Kasumi-1 (cell line): ENCODE data around the gene WNT9B.
A peak's percentile ranks its signal among the peaks of the same experiment; 100 is the strongest.

Source experiments
- DNase-seq, 2 experiments: peaks; one replicate each; lab custom pipeline; 2025; lab: John Stamatoyannopoulos, UW

The WNT9B gene

DNA sequence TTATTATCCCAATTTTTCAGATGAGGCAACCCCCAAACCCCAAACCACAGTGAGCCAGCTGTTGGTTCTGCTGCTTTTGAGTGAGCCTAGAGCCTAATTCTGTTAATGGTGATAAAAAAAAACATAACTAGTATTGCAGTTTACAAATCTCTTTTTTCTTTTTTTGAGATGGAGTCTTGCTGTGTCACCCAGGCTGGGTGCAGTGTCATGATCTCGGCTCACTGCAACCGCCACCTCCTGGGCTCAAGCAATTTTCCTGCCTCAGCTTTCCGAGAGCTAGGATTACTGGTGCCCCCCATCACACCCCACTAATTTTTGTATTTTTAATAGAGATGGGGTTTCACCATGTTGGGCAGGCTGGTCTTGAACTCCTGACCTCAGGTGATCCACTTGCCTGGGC, 3.1 kb downstream of the WNT9B start:
- no peak for DNase-seq

DNA sequence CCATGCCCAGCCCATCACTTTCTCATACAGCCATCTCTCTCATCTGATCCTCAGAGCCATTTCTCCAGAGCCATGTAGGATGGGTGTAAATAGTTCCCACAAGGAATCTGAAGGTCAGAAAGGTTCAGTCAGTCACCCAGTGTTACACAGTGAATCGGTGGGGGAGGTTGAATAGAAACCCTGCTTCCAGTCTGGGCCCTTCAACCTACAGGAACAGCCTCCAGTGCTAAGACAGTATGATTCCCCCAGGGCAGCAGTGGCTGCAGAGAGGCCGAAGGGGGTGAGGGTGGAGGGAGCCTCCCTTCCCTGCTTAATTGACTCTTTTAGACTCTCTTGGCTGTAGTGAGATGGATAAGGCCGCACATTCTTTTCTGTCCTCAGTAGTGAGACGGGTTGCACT, 3.6 kb downstream of the WNT9B start:
- no peak for DNase-seq

DNA sequence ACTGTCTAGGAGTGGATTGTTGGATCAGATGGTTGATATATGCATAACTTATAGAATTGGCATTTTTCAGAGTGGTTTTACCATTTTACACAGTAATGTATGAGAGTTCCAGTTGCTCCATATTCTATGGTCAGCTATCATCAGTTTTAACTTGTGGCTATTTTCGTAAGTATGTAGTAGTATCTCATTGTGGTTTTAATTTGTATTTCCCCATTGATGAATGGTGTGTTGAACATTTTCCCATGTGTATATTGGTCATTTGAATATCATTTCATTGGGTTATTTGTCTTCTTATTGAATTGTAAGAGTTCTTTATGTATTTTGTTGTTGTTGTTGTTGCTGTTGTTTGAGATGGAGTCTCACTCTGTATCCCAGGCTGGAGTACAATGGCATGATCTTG, 6.2 kb downstream of the WNT9B start:
- DNase-seq, result no peak

DNA sequence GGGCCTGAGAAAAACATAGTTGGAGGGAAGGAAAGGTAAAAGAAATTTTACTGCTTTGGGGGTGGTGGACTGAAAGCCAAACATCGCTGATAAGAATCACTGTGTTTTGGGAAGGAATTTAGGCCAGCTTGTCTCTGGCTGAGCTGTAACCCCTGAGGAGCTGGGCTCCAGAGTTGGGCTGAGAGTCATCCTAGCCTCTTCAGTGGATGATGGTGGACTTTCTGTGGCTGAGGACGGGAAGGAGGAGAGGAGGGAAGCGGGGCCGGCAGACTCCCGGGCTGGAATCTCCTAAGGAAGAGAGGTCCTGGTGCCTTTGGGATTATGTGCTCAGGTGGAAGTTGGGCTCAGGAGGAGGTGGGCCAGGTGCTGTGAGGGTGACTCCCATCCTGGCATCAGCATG, 8.6 kb downstream of the WNT9B start:
- DNase-seq, result no peak

DNA sequence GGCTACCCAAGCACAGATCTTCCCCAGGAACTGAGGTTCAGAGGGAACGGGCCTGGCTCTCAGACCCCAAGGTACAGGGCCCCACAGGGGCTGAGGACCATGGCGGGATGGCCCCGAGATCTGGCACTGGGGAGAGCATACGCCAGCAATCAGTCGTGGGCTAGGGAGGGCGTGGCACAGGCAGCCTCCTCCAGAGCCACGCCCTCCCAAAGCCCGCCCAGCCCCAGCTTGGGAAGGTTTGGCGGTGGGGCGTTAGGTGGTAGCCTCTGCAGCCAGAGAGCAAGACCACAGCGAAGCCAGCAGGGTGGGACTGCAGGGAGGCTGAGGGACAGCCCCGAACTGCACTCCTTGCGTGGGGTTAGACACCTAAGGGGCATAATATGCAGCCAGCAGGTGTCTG, 11.6 kb downstream of the WNT9B start:
- DNase-seq, result no peak

DNA sequence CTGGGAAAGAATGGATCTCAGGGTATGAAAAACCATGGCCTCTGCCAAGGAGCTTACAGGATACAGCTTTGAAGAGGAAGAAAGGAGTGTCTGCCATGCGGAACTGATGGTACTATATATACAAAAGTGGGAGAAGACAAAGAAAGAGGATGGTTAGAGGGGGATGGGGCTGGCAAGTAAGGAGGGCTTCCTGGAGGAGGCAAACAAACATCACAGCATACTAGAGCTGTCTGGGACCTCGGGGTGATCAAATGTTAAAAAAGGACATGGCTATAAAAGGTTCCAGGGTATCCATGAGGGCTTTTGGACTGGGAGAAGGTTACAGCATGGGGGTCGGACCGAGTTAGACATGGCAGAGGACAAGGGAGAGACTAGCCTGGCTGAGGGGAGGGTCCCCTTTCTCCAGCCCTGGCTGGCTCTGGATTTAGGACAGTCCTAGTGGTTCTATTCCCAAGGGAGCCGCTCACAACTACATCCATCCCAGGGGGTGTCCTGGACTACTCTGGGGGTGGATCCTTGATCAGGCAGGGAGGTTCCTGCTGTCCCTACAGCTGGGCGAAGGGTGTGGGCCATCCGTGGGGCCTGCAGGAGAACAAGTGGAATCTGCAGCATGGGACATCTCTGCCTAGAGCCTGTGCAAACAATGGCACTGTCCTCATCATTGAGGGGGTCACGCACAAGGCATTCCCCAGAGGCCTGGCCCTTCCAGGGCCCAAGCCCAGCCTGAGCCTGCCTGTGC, 12.2 kb downstream of the WNT9B start:
- no peak for DNase-seq

DNA sequence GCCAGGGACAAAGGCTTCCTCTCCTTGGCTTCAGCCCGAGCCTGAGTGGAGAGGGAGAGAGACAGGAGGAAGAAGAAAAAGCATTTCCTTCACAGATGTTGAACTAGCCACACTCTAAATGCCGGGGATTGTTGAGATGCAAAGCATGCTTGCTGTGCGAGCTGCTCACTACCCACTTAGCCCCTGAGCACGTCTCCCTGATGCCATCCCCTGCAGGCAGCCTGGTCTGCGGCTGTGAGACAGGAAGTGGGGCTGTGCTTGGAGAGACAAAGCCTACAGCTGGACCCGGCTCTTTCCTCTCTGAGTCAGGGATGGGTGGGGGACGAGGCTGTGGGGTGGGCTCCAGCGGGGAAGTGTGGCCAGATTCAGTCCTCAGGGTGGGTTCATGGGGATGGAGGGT, 13.7 kb downstream of the WNT9B start:
- peak; percentile 83 for DNase-seq

DNA sequence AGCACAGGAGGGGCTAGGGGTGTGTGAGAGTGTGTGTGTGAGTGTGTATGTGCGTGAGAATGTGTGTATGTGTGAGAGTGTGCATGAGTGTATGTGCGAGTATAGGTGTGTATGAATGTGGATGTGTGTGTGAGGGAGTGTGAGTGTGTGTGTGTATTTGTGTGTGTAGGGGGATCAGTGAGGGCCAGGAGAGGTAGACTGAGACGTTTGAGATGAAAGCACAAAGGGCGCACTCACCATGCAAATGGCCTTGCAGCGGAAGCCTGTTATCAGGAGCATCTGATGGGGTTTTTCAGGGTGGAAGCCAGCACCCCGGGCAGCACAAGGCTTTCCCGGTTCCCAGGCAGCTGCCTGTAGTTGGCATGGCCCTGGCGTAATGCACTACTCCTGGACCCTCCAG, 14.9 kb downstream of the WNT9B start:
- no peak for DNase-seq

DNA sequence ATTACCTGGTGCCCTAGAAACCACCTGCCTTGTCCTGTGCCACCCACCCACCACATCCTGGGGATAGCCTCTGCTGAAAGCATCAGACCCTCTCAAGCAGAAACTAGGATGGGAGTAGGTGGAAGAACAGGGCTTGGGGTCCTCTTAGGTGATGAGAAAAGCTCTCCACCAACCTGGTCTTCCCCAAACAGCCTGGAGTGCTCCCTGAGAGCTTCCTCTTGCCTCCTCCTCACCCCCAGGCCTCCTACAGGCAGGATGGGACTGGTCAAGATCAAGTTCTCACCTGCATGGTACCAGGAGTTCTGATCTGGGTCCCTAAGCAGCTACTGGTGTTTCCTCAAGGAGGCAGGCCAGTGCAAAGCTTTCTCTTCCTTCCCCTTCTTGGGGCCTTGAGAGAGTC, 15.4 kb downstream of the WNT9B start:
- DNase-seq, result no peak

DNA sequence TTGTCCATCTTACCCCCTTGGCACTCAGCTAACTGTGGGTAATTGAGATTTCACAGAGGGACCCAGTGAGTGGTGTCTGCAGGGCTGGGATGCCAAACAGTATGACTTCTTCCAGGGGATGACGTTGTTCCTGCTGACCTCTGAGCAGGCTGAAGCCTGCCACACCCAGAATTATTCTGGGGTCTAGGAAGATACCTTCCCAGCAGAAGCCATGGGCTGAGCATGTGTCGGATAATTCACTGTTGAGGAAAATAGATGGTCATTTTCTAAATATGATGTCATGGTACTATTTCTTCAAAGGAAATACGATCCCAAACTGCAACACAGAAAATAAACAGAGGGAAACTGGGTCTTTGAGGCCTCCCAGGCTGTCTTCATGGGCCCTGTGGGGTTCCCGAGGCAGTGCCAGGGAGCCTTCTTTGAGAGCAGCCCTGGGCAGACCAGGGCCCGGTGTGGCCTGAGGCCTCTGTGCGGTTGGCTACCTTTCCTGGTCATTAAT, 17.4 kb downstream of the WNT9B start:
- DNase-seq, result no peak

DNA sequence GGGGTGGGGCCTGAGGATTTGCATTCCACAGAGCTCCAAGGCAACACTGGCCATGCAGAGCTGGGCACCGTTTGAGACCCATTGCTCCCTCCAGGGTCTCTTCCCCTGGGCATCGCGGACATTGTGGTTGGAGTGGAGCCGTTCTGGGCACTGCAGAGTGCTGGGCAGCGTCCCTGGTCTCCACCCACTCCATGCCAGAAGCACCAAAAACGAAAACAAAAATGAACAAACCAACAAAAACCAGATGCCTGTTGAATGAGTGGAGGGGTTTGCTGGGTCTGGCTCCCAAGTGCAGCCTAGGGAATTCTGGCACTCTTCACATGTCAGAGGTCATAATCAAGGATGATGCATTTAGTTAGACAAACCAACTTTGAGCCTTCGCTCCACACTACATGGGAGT, 17.9 kb downstream of the WNT9B start:
- DNase-seq, result no peak

DNA sequence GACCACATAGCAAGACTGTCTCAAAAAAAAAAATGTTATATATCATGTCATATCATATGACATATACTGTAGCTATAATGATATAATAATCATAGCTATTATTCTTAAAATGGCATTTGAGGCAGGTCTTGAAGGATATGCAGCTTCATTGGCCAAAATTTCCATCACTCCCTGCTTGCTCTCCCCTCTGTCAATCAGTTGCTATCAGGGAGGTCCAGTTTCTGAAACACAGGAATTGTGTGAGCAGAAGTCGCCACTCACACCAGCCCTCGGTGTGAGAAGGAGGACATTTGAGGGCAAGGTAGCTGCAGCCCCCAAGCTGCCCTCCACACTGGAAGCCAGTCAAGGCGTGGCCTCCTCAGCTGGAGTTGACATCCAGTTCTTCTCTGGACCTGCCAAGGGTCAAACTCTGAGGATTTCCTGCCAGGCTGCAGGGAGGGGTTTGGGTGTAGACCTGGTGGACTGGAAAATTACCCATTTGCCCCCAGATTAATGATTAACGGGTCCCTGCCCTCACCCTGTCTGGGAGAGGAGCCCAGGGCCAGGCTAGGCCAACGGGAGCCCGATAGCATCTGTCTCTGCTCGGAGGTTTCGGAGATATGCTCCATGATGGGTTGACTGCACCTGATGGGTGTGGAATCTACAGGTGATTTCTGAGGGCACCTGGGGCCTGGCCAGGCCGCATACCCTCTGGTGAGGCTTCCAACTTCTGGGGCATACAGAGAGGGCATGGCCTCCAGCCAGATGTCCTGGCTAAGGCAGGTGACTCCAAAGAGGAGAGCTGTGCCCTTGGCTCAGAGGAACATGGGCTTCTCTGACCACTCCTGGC, 18.8 kb downstream of the WNT9B start:
- no peak for DNase-seq

DNA sequence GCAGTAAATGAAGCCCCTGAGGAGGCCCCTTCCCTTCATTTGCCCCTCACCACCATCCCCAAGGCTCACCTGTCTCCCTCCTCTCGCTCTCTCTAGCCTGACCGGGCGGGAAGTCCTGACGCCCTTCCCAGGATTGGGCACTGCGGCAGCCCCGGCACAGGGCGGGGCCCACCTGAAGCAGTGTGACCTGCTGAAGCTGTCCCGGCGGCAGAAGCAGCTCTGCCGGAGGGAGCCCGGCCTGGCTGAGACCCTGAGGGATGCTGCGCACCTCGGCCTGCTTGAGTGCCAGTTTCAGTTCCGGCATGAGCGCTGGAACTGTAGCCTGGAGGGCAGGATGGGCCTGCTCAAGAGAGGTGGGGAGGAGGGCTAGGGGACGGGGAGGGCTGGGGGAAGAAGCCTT, 21.0 kb downstream of the WNT9B start:
- DNase-seq, result no peak

DNA sequence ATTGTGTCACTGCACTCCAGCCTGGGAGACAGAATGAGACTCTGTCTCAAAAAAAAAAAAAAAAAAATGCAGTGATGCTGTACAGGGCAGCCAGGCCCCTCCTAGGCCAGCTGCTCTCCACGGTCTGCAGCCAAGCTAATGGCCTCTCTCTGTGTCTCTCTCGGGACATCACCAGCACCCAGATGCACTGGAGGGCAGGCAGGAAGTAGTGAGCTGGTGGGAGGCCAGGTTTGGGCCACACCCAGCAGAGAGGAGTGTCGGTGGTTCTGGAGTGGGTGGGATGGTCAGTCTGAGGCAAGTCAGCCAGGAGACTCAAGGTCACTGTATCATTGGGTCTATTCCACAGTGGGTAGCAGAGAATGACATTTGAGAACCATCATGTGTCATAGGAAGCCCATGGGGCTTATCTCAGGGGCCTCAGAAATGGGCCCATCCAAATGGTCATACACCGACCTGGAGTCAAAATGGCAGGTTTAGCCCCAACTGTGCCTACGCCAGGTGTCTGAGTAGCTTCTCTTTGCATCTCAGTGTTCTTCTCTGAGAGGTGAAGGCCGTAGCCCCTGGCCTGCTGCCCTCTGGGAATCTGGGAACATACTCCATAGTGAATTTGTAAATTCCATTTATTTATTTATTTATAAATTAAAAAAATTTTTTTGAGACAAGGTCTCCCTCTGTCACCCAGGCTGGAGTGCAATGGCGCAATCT, 22.7 kb downstream of the WNT9B start:
- no peak for DNase-seq

DNA sequence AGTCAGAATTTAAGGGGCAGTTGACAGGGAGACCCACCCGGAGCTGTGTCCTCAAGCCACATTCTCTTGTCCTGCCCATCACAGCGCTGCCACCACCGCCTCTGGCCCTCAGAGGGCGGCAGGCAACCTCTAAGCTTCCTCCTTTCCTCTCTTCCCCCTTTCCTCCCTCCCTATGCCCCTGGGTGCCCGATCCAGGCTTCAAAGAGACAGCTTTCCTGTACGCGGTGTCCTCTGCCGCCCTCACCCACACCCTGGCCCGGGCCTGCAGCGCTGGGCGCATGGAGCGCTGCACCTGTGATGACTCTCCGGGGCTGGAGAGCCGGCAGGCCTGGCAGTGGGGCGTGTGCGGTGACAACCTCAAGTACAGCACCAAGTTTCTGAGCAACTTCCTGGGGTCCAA, 23.5 kb downstream of the WNT9B start:
- DNase-seq, result no peak

DNA sequence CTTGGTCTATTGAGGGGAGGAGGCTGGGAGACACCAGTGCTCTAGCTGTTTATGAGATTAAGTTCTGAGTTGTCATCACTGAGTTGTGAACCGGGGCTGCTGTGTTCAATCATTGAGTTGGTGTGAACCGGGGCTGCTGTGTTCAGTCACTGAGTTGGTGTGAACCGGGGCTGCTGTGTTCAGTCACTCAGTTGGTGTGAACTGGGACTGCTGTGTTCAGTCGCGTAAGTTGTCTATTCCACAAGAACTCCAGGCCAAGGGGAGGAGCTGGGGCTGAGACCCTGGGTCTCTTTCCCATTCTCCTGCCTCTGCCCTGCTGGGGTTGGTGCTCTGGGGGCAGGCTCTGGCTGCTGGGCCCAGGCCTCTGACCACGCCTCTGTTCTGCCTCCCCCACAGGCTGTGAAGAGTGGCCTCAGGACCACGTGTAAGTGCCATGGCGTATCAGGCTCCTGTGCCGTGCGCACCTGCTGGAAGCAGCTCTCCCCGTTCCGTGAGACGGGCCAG, 24.5 kb downstream of the WNT9B start:
- no peak for DNase-seq

DNA sequence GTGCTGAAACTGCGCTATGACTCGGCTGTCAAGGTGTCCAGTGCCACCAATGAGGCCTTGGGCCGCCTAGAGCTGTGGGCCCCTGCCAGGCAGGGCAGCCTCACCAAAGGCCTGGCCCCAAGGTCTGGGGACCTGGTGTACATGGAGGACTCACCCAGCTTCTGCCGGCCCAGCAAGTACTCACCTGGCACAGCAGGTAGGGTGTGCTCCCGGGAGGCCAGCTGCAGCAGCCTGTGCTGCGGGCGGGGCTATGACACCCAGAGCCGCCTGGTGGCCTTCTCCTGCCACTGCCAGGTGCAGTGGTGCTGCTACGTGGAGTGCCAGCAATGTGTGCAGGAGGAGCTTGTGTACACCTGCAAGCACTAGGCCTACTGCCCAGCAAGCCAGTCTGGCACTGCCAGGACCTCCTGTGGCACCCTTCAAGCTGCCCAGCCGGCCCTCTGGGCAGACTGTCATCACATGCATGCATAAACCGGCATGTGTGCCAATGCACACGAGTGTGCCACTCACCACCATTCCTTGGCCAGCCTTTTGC, 25.0 kb downstream of the WNT9B start:
- no peak for DNase-seq

DNA sequence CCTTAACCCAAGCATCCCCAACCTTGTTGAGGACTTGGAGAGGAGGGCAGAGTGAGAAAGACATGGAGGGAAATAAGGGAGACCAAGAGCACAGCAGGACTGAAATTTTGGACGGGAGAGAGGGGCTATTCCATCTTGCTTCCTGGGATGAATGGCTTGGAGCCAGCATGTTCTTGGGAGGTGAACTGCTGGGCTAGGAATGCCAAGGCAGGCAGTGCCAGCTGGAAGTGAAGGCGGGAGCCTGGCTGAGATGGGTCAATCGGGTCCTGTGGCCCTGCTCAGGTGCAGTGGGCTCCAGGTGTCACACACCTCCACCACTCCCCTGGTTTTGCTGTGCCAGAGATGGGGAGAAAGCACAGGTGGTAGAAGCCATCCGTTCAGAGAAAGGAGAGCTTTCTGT, 25.5 kb downstream of the WNT9B start:
- DNase-seq, result no peak

DNA sequence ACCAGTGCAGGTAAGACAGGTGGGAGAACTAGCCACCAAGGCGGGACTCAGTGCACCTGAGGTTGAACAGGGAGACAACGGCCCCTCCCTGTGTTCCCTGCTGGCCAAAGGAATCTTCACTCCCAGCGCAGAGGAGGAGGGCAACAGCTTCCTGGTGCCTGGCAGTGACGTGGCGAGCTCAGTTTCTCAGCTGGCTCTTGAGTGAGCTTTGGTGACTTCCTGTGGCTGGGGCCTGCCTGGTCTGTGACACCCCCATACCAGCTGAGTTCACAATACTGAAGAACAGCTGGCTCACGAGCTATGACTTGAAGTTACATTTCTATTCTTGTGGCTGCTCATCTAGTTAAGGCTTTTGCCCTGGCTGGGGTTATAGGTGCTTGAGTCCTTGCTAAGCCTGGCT, 26.1 kb downstream of the WNT9B start:
- DNase-seq, result no peak

DNA sequence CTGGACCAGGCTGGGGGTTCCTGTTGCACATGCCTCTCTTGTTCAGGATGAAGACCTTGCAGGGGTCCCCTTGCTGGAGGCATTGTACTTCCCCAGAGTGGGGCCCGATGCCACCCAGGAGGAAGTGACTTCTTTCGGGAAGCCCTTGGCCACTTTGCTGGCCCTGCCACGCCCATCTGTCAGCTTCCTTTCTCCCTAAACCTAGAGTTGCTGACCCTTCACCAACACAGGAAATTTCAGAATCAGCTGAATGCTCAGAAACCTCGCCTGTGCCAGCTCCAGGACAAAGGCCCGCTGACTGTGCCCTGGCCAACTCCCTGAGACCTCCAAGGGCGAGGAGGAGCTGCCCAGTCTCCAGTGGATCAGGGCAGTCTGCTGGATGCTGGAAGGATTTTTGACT, 26.7 kb downstream of the WNT9B start:
- no peak for DNase-seq

DNA sequence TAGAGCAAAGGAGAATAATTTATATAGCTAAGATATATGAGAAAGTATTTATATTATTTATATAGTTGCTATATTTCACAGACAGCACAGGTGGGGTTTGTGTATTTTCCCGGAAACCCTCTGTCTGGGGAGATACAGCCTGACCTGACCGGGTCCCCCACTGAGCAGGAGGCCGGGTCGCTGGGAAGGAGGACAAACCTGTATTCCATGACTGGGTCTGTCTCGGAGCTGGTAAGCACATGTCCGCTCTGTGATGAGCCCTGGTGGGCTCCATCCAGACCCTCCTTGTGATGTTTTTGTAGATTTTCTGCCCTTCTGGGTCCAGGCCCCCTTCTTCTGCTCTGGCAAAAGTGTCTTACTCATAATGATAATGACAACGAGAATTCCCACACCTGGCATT, 27.7 kb downstream of the WNT9B start:
- no peak for DNase-seq

DNA sequence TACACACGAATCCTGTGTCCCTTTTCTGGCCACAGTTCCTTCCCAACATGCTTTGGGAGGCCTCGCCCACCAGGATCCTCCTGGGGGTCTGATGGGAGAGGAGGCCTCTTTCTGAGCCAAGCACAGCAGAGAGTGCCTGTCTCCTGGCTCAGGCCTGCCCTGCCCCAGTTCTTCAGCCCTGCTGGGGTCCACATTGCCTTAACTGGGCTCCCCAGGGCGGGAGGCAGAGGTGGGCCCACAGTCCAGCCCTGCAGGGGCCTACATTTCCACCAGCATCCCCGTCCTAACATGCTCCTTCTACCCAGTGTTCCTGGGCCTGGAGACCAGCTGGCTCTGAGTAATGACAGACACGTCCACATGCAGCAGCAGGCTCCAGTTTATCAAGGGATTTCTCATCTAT, 29.6 kb downstream of the WNT9B start:
- DNase-seq, result no peak
